Breast epithelium (tissue), 3 donors: ENCODE measurements around the gene SDCBP2.

ENCODE experiments used
- POLR2A ChIP-seq: fragments of 450-650 bp; IDR thresholded peaks from one replicate; pipeline ENCODE4 v1.6.1; 2016; ENCODE audit warnings: antibody characterized with exemption, mild to moderate bottlenecking, moderate library complexity
- POLR2AphosphoS5 ChIP-seq, 3 donors: sonication (generic); formaldehyde crosslinking; IDR thresholded peaks; one replicate each; pipeline ENCODE4 v1.6.1; 2017; ENCODE audit warnings: antibody characterized with exemption in 3 of 3
- TF ChIP-seq, protein P1 (sequence below), 3 donors: fragments of 450-650 bp; IDR thresholded peaks; one replicate each; pipeline ENCODE4 v1.5.1; 2016 to 2017; ENCODE audit warnings: antibody characterized with exemption in 3 of 3, mild to moderate bottlenecking in 3 of 3, moderate library complexity in 3 of 3

DNA sequence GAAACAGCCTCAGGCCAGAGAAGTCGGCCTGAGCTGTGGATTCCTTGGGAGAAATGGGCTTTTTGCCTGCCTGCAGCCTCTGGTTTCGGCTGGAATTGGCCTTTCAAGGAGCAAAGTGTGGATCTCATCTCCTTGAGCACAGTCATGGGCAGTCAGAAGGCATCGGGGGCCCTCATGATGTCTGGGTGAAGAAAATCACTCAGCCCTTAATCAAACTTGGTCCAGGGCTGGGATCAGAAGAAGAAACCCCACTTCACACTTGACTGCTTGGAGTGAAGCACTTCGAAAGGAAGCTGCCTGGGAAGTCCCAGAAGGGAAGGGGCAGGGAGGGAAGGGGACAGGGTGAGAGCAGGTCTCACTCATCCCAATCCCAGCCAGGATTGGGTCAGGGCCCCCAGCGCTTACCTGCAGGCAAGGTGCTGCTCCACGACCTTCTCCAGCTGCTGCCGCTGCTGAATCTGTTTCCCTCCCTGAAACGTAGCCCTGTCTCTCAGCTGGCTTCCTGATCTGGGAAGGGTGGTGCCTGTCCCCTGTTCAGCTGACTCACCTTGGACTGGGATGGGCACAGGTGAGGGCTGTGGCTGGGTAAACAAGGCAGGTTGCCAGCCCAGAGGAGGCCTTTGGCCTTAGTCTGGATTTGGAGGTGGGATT is at the start of gene SDCBP2:
- TF ChIP-seq POLR2A: no peak
- TF ChIP-seq, protein P1, sequence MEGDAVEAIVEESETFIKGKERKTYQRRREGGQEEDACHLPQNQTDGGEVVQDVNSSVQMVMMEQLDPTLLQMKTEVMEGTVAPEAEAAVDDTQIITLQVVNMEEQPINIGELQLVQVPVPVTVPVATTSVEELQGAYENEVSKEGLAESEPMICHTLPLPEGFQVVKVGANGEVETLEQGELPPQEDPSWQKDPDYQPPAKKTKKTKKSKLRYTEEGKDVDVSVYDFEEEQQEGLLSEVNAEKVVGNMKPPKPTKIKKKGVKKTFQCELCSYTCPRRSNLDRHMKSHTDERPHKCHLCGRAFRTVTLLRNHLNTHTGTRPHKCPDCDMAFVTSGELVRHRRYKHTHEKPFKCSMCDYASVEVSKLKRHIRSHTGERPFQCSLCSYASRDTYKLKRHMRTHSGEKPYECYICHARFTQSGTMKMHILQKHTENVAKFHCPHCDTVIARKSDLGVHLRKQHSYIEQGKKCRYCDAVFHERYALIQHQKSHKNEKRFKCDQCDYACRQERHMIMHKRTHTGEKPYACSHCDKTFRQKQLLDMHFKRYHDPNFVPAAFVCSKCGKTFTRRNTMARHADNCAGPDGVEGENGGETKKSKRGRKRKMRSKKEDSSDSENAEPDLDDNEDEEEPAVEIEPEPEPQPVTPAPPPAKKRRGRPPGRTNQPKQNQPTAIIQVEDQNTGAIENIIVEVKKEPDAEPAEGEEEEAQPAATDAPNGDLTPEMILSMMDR (IDR thresholded peaks at IDR 0.05): no peak
- no peak for TF ChIP-seq POLR2AphosphoS5 (IDR thresholded peaks at IDR 0.05)
